HG03066 (cell line): ENCODE results near the gene CCM2.
"Not testable (repeated sequence)": the region's sequence is repeated elsewhere in the genome, so short reads cannot be mapped to it uniquely, and the experiment has no call there.

Experiments used
- ATAC-seq: cut with Tn5 transposase; IDR thresholded peaks from one replicate; pipeline ENCODE4 v1.9.1; 2021; ENCODE audit warnings: low read depth; ENCODE audit not compliant: unreplicated experiment

Gene CCM2

GRCh38 chr7:44995555-44996493 lies 4.2 kb upstream of the CCM2 start:
- no peak for ATAC-seq

GRCh38 chr7:44998153-44998871 lies 1.7 kb upstream of the CCM2 start:
- ATAC-seq: no peak

GRCh38 chr7:44999245-45000092 lies 532 bp upstream of the CCM2 start:
- peak; percentile 62 for ATAC-seq

GRCh38 chr7:45001138-45001694 lies 1.2 kb downstream of the CCM2 start:
- ATAC-seq: no peak

GRCh38 chr7:45001826-45002225 lies 1.8 kb downstream of the CCM2 start:
- ATAC-seq: no peak

- no peak for ATAC-seq
Measured at GRCh38 chr7:45003789-45004188, 3.8 kb downstream of the CCM2 start.

GRCh38 chr7:45007106-45007505 lies 7.1 kb downstream of the CCM2 start:
- no peak for ATAC-seq

GRCh38 chr7:45007571-45008328 lies 7.7 kb downstream of the CCM2 start:
- ATAC-seq: peak; percentile 76

- ATAC-seq: no peak
Measured at GRCh38 chr7:45013465-45013967, 13.5 kb downstream of the CCM2 start.

GRCh38 chr7:45015313-45015712 lies 15.3 kb downstream of the CCM2 start:
- no peak for ATAC-seq

GRCh38 chr7:45017253-45017652 lies 17.3 kb downstream of the CCM2 start:
- ATAC-seq: no peak

- no peak for ATAC-seq
Measured at GRCh38 chr7:45020915-45021314, 20.9 kb downstream of the CCM2 start.

GRCh38 chr7:45021604-45022296 lies 21.7 kb downstream of the CCM2 start:
- ATAC-seq: no peak

- ATAC-seq: no peak
Measured at GRCh38 chr7:45024126-45024744, 24.2 kb downstream of the CCM2 start.

- not testable (repeated sequence) for ATAC-seq
Measured at GRCh38 chr7:45025473-45025872, 25.5 kb downstream of the CCM2 start.

- no peak for ATAC-seq
Measured at GRCh38 chr7:45026013-45026412, 26.0 kb downstream of the CCM2 start.

- ATAC-seq: peak; percentile 62
Measured at GRCh38 chr7:45026984-45027773, 27.2 kb downstream of the CCM2 start.

GRCh38 chr7:45027774-45028114 lies 27.7 kb downstream of the CCM2 start:
- ATAC-seq: peak; percentile 7
